HepG2 (cell line): ENCODE data around the gene SLC12A3. TPM values are rescaled to one million over a fixed set of nuclear protein-coding genes. Genes with fewer than 3 reads are reported as not detected.

Experiments
- ELF1 ChIP-seq: sonication (generic); formaldehyde crosslinking; IDR thresholded peaks from 2 replicates; pipeline ENCODE4 v1.4.0; 2020; ENCODE audit warnings: missing genetic modification reagents
- HBP1 ChIP-seq: IDR thresholded peaks from 2 replicates; pipeline ENCODE4 v1.6.1; 2016; ENCODE audit warnings: low read depth, control low read depth
- HNF1B ChIP-seq: sonication (generic); formaldehyde crosslinking; IDR thresholded peaks from 2 replicates; pipeline ENCODE4 v1.5.1; 2020; ENCODE audit warnings: mild to moderate bottlenecking, moderate library complexity, missing genetic modification reagents
- HNRNPL ChIP-seq: fragments of 200-400 bp; formaldehyde crosslinking; IDR thresholded peaks from 2 replicates; pipeline ENCODE4 v1.6.1; 2017; ENCODE audit warnings: mild to moderate bottlenecking, low read depth, low read length
- HOXA5 ChIP-seq: sonication (generic); formaldehyde crosslinking; IDR thresholded peaks from 2 replicates; pipeline ENCODE4 v1.4.0; 2020; ENCODE audit warnings: missing genetic modification reagents
- POGK ChIP-seq: sonication (generic); formaldehyde crosslinking; conservative IDR thresholded peaks from 2 replicates; pipeline ENCODE4 v1.8.0; 2022; ENCODE audit warnings: mild to moderate bottlenecking, moderate library complexity, missing genetic modification reagents
- REL ChIP-seq: sonication (generic); formaldehyde crosslinking; conservative IDR thresholded peaks from 2 replicates; pipeline ENCODE4 v1.8.0; 2022; ENCODE audit warnings: mild to moderate bottlenecking, missing genetic modification reagents, moderate library complexity
- SIX4 ChIP-seq: sonication (generic); formaldehyde crosslinking; IDR thresholded peaks from 2 replicates; pipeline ENCODE4 v1.4.0; 2020; ENCODE audit warnings: missing genetic modification reagents
- TOPORS ChIP-seq: sonication (generic); formaldehyde crosslinking; IDR thresholded peaks from 2 replicates; pipeline ENCODE4 v1.8.0; 2023; ENCODE audit warnings: mild to moderate bottlenecking, missing genetic modification reagents
- YEATS2 ChIP-seq: sonication (generic); formaldehyde crosslinking; IDR thresholded peaks from 2 replicates; pipeline ENCODE4 v1.4.0; 2020; ENCODE audit warnings: missing genetic modification reagents, borderline replicate concordance
- ZBED4 ChIP-seq: sonication (generic); formaldehyde crosslinking; IDR thresholded peaks from 2 replicates; pipeline ENCODE4 v1.4.0; 2020; ENCODE audit warnings: missing genetic modification reagents, borderline replicate concordance
- ZEB1 ChIP-seq: IDR thresholded peaks from 2 replicates; pipeline ENCODE4 v1.6.1; 2012; ENCODE audit warnings: mild to moderate bottlenecking, low read depth, inconsistent platforms; ENCODE audit not compliant: insufficient replicate concordance
- ZNF512B ChIP-seq: sonication (generic); formaldehyde crosslinking; IDR thresholded peaks from 2 replicates; pipeline ENCODE4 v1.5.1; 2020; ENCODE audit warnings: missing genetic modification reagents, mild to moderate bottlenecking, borderline replicate concordance
- ZNF605 ChIP-seq: sonication (generic); formaldehyde crosslinking; IDR thresholded peaks from 2 replicates; pipeline ENCODE4 v1.8.0; 2022; ENCODE audit warnings: mild to moderate bottlenecking, missing genetic modification reagents
- polyA plus RNA-seq, 8 experiments: library from polyadenylated mRNA; depleted of rRNA in 3 of 8; stranded (reverse) in 7 of 8; unstranded in 1 of 8; fragments of >200 nt; fragmentation: Illumina TruSeq in 4 of 8; extraction: Trizol in 4 of 8; gene quantifications; 2 replicates each; pipeline versions ENCODE4 v1.2.1 to v1.2.3, GENCODE V29; 2011 to 2016; ENCODE audit warnings: low read depth in 4 of 8, missing spikeins in 1 of 8, mixed read lengths in 1 of 8; ENCODE audit not compliant: insufficient read depth in 1 of 8
- total RNA-seq, 5 experiments: library from RNA; depleted of rRNA; stranded (reverse); fragments of >200 nt; fragmentation: Illumina TruSeq; extraction: Trizol; gene quantifications; 2 replicates each; pipeline ENCODE4 v1.2.3, GENCODE V29; 2016; ENCODE audit warnings: low read depth in 1 of 5

The SLC12A3 gene
- total and polyA plus RNA-seq, 2 of the 13 experiments (the other 11 are each of a cell fraction or from before 2014, with no cell fraction given) = 6.2 TPM; not detected in 1

- TF ChIP-seq POGK (CRISPR knock-in tag) (no peak), TOPORS (CRISPR knock-in tag) (no peak), YEATS2 (CRISPR knock-in tag) (no peak), HOXA5 (peak; percentile 19; the same call in 1 of the 2 replicates), ZNF605 (CRISPR knock-in tag) (no peak), HNRNPL (no peak), HNF1B (CRISPR knock-in tag) (peak; percentile 15; the same call in 1 of the 2 replicates), ZNF512B (CRISPR knock-in tag) (no peak), ELF1 (peak; percentile 52), ZBED4 (CRISPR knock-in tag) (no peak), REL (no peak), ZEB1 (peak; percentile 48), HBP1 (CRISPR knock-in tag) (0 out of 2 replicates have a peak, but pooled peaks have one; percentile 33), SIX4 (CRISPR knock-in tag) (peak; percentile 19; the same call in 1 of the 2 replicates)
These were observed 15.9 kb upstream of the SLC12A3 start (continued) for GRCh38 chr16:56848955-56849689.
